ENCODE measurements around the gene RAMACL.

The RAMACL gene

GRCh38 chr6:166573511-166574216 is 12.8 kb downstream of the RAMACL start:
- no peak for DNase-seq

DNA sequence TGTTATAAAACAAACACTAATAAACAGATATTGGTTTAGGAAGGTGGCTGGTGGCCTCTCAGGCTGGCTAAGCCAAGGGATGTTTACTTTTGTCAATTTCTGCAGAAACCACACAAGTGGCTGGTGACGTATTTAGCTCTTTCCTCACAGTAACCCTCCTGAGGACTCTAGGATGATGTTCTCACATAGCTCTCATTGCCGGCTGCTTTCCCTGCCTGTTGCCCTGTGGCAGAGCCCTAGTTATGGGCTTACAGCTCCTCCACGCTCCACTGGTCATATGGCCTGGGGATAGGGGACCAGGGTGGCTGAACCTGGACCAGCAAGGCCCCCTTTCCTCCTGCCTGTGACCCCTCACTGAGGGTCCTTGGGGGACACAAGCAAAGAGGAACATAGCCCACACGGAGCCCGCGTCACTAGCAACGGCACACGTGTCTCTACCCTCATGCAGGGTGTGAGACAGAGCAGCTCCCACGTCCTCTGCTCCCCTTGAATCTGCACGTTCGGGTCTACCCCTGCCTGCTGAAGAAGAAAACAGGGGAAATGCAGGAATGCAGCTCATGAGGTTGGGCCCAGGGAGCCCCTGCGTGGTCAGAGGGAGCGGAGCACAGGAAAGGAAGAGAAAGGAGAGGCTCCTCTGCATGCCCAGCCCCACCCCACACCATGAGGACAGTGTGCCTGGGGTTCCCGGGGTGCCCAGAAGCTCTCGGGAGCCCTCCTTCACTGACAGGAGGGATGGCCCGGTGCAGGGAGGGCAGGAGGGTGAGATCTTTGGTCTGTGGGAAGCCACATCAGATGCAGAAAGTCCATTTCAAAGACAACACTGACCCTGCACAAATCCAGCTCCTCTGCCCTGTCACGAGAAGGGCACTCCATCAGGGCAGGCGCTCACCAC is 13.9 kb downstream of the RAMACL start:
- DNase-seq = no peak

DNA sequence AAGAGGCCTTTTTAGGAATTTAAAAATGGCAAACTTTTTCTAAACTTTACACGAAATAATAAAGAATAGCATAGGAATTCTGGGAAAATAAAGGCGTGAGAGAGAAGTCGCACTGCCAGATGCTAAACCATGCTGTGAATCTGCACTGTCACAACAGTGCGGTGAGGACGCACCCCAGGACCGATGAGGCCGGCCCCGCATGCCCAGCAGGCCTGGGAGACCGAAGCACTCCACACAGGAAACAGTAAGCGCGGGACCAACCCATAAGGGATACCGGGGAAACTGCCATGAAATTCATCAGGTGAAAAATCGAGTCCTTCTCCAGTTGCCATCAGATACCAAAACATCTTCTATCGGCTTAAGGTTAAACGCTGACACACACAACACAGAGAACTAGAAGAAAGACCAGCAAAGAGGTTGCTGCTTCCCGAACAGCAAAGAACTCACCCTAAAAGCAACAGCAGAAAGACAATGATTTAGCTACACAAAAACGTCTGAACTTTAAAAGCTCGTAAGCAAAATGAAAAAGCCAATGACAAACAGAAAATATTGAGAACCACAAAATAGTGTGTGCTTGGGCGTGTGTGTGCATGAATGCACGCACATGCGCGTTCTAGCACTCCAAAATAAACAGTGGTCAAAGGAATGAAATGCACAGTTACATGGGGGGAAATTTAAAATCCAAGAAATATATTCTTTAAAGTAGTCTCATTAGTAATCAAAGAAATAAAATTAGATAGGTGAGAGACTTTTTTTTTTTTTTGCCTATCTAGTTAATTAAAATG is 15.4 kb downstream of the RAMACL start:
- DNase-seq = no peak

GRCh38 chr6:166569206-166569605 is 17.3 kb downstream of the RAMACL start:
- DNase-seq = no peak

- no peak for DNase-seq
Observed at GRCh38 chr6:166567813-166568212, 18.7 kb downstream of the RAMACL start.

- no peak for DNase-seq
Observed at GRCh38 chr6:166567107-166567506, 19.4 kb downstream of the RAMACL start.

DNA sequence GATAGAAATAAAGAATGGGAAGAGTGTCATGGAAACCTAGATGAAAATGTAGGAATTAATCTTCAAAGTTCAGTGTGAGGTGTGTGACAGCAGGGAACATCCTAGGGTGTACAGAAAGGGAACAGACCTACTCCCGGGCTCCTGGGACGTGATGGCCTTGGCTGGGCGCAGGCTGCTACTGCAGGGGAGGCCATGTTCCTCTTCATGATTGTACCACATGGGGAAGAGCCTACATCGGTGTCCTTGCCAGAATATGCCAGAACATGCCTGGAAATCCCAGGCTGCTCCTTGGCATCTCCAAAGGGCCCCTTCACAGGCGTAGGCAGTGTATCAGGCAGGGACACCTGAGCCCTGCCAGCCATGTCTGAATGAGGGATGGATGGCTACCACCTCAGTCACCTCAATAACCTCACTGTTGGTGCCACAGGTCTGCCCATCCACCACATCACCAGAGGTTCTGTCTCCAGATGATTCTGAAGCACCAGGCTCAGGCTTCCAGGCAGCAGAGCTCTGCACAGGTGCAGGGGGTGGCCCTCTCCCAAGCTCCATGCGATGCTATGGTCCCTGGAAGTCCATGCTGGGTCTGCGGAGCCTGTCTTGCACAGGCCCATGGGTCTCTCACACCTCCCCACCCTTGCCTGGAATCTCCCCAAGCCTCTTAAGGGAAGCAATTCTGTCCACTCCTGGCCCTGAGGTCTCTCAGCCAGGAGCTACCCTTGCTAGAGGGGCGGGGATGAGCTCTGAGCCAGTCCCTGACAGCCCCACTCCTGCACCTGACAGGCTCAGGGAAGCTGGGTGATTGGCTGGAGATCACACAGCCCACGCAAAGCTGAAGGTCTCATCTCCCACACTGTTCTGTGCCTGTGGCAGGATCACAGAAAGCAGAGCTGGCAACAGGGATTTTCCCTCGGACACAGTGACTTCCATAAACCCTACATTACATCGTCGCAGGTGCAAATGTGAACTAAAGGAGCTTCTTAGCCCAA is 20.2 kb downstream of the RAMACL start:
- DNase-seq = no peak

- no peak for DNase-seq
Observed at GRCh38 chr6:166565084-166565967, 21.2 kb downstream of the RAMACL start.

DNA sequence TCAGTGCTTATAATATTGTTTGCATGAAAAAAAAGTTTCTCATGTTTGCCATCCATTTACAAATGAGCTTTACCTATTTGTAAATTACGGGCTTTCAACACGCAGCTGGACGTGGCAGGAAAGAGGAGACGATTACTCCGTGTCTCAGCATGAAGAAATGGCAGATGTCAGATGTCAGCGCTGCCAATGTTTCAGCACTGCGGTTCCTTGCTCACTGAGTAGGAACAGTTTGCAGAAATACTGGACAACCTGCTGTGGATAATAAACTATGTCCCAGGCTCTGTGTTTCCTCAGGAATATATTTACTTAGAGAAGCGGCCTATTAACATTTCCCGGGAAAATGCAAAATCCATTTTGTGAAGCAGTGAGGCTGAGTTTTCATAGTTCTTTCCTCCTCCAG is 22.7 kb downstream of the RAMACL start:
- no peak for DNase-seq

- no peak for DNase-seq
Observed at GRCh38 chr6:166563200-166563599, 23.3 kb downstream of the RAMACL start.

DNA sequence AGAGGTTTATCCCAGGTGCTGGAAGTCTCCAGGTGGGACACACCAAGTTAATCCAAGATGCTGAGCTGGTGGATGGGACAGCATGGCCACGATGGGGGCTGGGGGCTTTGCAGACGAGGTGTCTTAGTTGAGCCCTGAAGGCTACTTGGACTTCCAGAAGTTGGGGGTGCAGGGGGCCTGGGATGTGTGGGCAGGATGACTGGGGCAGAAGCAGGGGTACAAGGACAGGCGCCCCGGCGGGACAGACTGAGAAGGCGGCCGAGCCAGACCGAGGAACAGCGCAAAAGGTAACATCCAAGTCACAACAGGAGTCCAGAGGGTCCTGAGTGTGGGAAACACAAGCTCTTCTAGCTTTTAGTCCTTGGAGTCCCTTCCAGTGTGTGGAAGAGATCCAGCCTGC is 23.8 kb downstream of the RAMACL start:
- no peak for DNase-seq

DNA sequence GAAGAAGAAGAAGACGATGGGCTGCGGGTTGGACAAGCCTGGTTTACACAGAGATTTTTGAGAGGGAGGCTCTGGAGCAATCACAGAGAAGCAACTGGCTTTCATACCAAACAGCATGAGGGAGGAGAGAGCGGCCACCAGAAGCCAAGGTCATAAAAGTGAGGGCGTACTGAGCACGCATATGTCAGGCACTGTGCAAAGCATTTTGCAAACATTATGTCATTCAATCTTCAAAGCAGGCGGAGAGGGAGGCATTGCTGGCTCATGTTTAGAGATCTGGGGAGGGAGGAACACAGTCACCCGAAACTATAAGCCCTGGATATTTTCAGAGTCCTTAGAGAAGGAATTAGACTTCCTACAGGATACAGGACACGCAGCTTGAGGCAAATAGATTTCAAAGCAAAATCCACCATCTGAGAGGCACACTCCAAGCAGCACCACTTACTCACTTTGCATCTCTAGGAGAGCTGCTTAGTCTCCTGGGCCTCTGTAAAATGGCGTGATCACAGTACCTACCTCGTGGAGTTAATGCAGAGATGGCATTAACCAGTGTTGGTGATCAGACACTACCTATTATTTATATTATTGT is 24.6 kb downstream of the RAMACL start:
- no peak for DNase-seq

DNA sequence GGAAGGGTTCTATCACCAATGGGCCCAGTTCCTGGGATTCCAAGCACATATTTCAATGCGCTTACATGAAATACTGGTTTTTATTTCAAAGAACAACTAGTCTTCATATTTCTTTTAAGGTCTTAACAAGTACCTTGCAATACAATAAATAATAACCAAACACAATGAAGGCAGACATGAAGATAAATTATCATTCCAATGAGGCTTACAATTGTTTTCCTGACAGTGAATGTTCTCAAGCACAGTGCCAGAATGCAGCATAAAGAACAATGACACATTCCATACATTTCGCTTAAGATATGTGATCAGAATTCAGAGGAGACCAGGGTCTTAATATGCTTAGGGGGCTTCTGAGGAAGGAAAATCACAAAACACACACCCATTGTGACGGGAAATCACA is 26.3 kb downstream of the RAMACL start:
- DNase-seq = no peak

- no peak for DNase-seq
Observed at GRCh38 chr6:166559662-166560061, 26.8 kb downstream of the RAMACL start.

DNA sequence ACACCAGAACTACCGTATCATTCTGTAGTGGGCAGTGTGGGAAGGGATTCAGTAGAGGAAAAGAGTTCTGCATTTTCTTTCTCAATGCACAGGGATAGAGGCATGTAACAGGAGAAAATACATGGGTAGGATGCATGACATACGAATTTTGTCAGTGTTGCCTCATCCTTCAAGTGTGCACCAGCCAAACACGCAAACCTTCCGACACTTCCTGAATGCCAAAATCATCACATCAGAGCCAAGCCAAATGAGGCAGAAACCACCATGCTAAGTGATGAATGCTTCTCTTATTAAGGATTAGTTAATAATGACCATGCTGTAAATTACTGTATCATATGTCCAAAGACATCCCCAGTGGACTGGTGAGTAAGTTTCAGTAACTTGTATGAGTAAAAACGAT is 27.3 kb downstream of the RAMACL start:
- no peak for DNase-seq

DNA sequence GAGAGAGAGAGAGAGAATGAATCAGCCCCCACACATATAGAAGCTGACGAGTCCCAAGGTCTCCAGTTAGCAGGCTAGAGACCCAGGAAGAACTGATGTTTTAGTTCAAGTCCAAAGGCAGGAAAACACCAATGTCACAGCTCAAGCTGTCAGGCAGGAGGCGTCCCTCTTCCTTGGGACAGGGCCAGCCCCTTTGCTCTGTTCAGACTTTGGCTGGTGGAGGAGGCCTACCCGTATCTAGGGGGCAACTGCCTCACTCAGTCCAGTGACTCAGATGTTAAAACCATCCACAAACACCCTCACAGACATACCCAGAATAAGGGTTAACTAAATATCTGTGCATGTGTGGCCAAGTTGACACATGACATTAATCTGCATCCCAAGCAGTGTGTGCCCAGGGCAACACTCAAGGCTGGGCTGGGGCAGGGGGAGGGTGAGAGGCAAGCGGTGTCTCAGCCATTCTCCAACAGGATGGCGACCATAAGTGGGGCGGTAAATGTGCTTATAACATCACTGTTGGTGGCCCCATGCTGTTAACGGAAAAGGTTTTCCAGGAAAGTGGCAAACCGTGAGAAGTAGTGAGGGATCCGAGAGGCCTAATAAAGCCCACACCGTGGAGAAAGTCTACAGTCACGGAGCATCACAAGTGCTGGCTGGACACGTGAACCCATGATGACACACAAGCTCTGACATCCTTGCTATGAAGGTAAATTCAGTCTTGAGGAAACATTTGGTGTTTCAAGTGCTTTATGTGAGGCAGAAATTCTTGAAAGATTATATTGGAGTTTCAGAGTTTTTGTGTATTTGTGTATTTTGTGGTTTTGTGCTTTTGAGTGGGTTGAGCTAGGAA is 28.1 kb downstream of the RAMACL start:
- no peak for DNase-seq

DNA sequence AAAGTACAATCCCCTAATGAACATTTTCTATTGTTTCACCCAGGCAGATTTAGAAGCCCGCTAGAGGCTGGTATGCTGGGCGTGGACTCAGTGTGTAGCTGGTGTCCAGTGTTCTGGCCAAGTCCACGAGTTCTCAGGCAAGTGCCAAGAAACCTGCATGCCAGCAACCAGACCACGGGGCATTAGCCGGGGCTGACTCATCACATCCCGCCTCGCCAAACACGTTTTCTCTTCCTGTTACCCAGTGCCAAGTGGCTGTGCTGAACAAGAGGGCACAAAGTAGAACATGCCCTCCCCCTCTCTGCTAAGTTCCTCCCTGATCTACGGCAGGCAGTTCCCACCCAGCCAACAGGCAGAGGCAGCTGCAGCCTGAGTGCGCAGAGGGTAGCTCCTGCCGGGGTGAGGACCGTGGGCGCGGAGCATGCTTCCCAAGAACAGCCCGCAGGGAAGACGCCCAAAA is 29.6 kb downstream of the RAMACL start:
- DNase-seq = no peak

DNA sequence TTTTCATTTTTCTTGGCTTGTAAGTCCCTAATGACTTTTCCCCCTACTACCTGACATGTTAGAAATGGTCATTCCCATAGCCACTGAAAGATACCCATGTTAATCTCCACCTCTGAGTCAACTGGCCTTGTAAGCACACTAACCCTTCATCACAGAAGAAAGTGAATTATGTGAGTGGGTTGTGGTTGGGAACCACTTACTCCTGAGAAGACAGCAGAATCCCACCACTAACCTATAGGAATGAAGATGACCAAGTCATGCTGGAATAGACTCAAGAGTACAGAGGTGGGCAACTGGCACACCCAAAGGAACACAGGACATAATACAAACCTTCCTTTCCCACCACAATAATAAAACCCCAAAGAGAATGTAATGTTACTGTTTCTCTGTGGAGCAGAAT is 30.1 kb downstream of the RAMACL start:
- DNase-seq = no peak

DNA sequence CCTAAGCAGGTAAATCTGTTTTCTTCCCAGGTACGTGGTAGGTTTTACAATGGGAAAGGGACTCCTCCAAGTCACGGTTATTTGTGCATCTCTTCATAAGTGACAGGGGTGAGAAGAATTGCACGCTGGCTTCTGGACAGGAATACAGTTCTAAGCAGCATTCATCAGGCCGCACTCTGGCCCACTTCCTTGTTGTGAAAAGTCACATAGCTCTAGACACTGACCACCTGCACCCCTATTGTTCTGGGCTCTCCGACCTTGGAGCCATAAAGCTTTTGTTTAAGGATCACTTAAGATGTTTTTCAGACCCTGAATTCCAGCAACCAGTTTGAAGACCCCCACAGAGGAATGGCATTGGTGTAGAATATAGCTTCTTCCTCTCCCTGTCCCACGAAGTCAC is 31.4 kb downstream of the RAMACL start:
- no peak for DNase-seq

DNA sequence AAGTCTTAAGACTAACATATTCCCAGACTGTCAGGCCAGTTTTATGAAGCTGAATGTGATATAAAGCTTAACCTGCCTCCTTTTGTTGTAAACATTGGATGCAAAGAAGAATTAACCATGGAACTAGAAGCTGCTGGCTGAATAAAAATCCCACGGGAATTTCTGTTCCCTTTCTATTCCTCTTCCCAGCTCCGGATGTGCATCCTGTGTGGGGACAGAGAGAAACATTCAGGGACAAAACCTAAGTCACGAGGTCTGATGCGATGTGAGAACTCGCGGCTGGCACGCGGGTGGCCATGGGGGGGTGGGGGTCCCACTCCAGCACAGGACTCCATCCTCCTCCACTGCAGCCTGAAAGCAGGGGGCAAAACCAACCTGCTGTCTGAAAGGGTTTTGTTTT is 32.2 kb downstream of the RAMACL start:
- DNase-seq = no peak
